IPS-NIHi11 (cell line): ENCODE results near the gene IL21R.
A peak's percentile ranks its signal among the peaks of the same experiment; 100 is the strongest.
"Not testable (repeated sequence)": the region's sequence is repeated elsewhere in the genome, so short reads cannot be mapped to it uniquely, and the experiment has no call there.

Source experiments
- DNase-seq: peaks from one replicate; pipeline ENCODE4 v3.0.0; 2012; ENCODE audit warnings: mixed read lengths, low spot score

The IL21R gene

GRCh38 chr16:27427538-27427937 is 25.6 kb downstream of the IL21R start:
- DNase-seq: no peak

GRCh38 chr16:27428026-27428785 is 26.2 kb downstream of the IL21R start:
- DNase-seq: no peak

- no peak for DNase-seq
Measured at GRCh38 chr16:27429330-27429871, 27.4 kb downstream of the IL21R start.

GRCh38 chr16:27429981-27430441 is 28.0 kb downstream of the IL21R start:
- no peak for DNase-seq

- DNase-seq: no peak
Measured at GRCh38 chr16:27430512-27430911, 28.5 kb downstream of the IL21R start.

GRCh38 chr16:27430923-27431484 is 29.0 kb downstream of the IL21R start:
- no peak for DNase-seq

GRCh38 chr16:27431773-27432532 is 30.0 kb downstream of the IL21R start:
- no peak for DNase-seq

GRCh38 chr16:27432558-27432957 is 30.6 kb downstream of the IL21R start:
- DNase-seq: no peak

GRCh38 chr16:27433191-27433590 is 31.2 kb downstream of the IL21R start:
- DNase-seq: not testable (repeated sequence)

GRCh38 chr16:27433636-27434035 is 31.7 kb downstream of the IL21R start:
- DNase-seq: no peak

GRCh38 chr16:27434141-27435051 is 32.4 kb downstream of the IL21R start:
- DNase-seq: no peak

GRCh38 chr16:27435146-27435545 is 33.2 kb downstream of the IL21R start:
- not testable (repeated sequence) for DNase-seq

- no peak for DNase-seq
Measured at GRCh38 chr16:27436065-27436464, 34.1 kb downstream of the IL21R start.

GRCh38 chr16:27436921-27437650 is 35.1 kb downstream of the IL21R start:
- no peak for DNase-seq

GRCh38 chr16:27437946-27438345 is 36.0 kb downstream of the IL21R start:
- no peak for DNase-seq

- peak; percentile 32 for DNase-seq
Measured at GRCh38 chr16:27439271-27440018, 37.5 kb downstream of the IL21R start.

- DNase-seq: no peak
Measured at GRCh38 chr16:27441276-27441675, 39.3 kb downstream of the IL21R start.

GRCh38 chr16:27441998-27442397 is 40.0 kb downstream of the IL21R start:
- no peak for DNase-seq

- no peak for DNase-seq
Measured at GRCh38 chr16:27444015-27444414, 42.0 kb downstream of the IL21R start.

GRCh38 chr16:27444470-27444869 is 42.5 kb downstream of the IL21R start:
- DNase-seq: no peak
